K562 (cell line): ENCODE data around the gene GANAB. TPM values are rescaled to one million over a fixed set of nuclear protein-coding genes. Genes with fewer than 3 reads are reported as not detected.
A peak's percentile ranks its signal among the peaks of the same experiment; 100 is the strongest.
"Not testable (repeated sequence)": the region's sequence is repeated elsewhere in the genome, so short reads cannot be mapped to it uniquely, and the experiment has no call there.

Source experiments
- ATAC-seq: fragments of 200-7000 bp; cut with Tn5 transposase; 3 replicates; pipeline ENCODE4 v1.9.1; 2020; ENCODE audit warnings: moderate library complexity
- BruUV-seq: library from RNA; stranded (reverse); fragments of 400-500 nt; replicated peaks from 2 replicates; lab custom pipeline; 2021; lab: Mats Ljungman, UMichigan
- CTCF ChIA-PET: fragments of 300-600 bp; formaldehyde crosslinking; extraction: SDS; loops from one replicate; lab custom pipeline; 2021; ENCODE audit warnings: low intra/inter-chr PET ratio; lab: Yijun Ruan, JAX
- POLR2A ChIA-PET: fragments of 300-600, 350-650 bp; sonication (Branson Sonifier 250); formaldehyde crosslinking; extraction: SDS; loops from one replicate; lab custom pipeline; 2021; ENCODE audit warnings: antibody characterized with exemption, inconsistent platforms; lab: Yijun Ruan, JAX
- DNase-seq, 4 experiments: peaks; one replicate each; pipeline versions ENCODE4 v3.0.0 to v3.0.0-alpha.2; 2011 to 2018; ENCODE audit warnings: low spot score in 3 of 4, mixed read lengths in 3 of 4; ENCODE audit errors: extremely low read depth in 1 of 4
- FAIRE-seq: peaks from 2 replicates; lab custom pipeline; 2011; peaks lifted over from hg19 to GRCh38; lab: Jason Lieb, UNC
- H2AFZ ChIP-seq: 2 replicates; pipeline ENCODE4 v1.6.0; 2011; ENCODE audit warnings: low read depth, low read length, control low read depth, inconsistent platforms
- H3K27ac ChIP-seq: fragments of 200-600 bp; 3 replicates; pipeline ENCODE4 v1.8.0; 2011; ENCODE audit warnings: low read depth, mild to moderate bottlenecking, control low read depth, inconsistent platforms, low read length, moderate library complexity, mixed read lengths; ENCODE audit errors: extremely low read depth
- H3K27me3 ChIP-seq, 2 experiments: fragments of 300-600 bp in 1 of 2; 2 replicates in 1 of 2; 3 replicates in 1 of 2; pipeline versions ENCODE4 v1.6.0 to v1.8.0; 2011; ENCODE audit warnings: inconsistent platforms in 2 of 2, low read length in 2 of 2, mild to moderate bottlenecking in 1 of 2, mixed read lengths in 1 of 2, moderate library complexity in 1 of 2; ENCODE audit not compliant: control insufficient read depth in 2 of 2, insufficient read depth in 2 of 2
- H3K36me3 ChIP-seq: fragments of 300-600 bp; 3 replicates; pipeline ENCODE4 v1.8.0; 2011; ENCODE audit warnings: mild to moderate bottlenecking, low read length, inconsistent platforms; ENCODE audit not compliant: control insufficient read depth, insufficient read depth
- H3K4me1 ChIP-seq, 2 experiments: fragments of 200-600 bp in 1 of 2; replicated peaks in 1 of 2; 2 replicates in 1 of 2; 3 replicates in 1 of 2; pipeline versions ENCODE4 v1.5.1 to v1.8.0; 2011; ENCODE audit warnings: inconsistent platforms in 2 of 2, low read length in 2 of 2, mild to moderate bottlenecking in 1 of 2, mixed read lengths in 1 of 2, moderate library complexity in 1 of 2; ENCODE audit not compliant: control insufficient read depth in 2 of 2, insufficient read depth in 2 of 2
- H3K4me2 ChIP-seq: 2 replicates; pipeline ENCODE4 v1.6.1; 2011; ENCODE audit warnings: low read length, control low read depth, inconsistent platforms, mixed read lengths; ENCODE audit not compliant: insufficient read depth
- H3K4me3 ChIP-seq: fragments of 200-600 bp; sonication (generic), shearing (Covaris generic); 2 replicates; pipeline ENCODE4 v1.5.1; 2016; ENCODE audit warnings: control low read depth, inconsistent platforms
- H3K79me2 ChIP-seq: fragments of 200-600 bp; 3 replicates; pipeline ENCODE4 v1.8.0; 2011; ENCODE audit warnings: low read length, inconsistent platforms; ENCODE audit not compliant: control insufficient read depth, insufficient read depth
- H3K9ac ChIP-seq, 2 experiments: 2 replicates each; pipeline versions ENCODE4 v1.6.0 to v1.6.1; 2011; ENCODE audit warnings: low read depth in 2 of 2, low read length in 2 of 2, control low read depth in 1 of 2, inconsistent platforms in 1 of 2, mild to moderate bottlenecking in 1 of 2, mixed read lengths in 1 of 2; ENCODE audit not compliant: insufficient read depth in 1 of 2
- H3K9me1 ChIP-seq: one replicate; pipeline ENCODE4 v1.6.0; 2011; ENCODE audit warnings: inconsistent platforms, mild to moderate bottlenecking, low read length, moderate library complexity; ENCODE audit not compliant: control insufficient read depth, insufficient read depth
- H3K9me3 ChIP-seq: replicated peaks from 2 replicates; pipeline ENCODE4 v1.5.1; 2011; ENCODE audit warnings: low read depth, low read length, inconsistent platforms; ENCODE audit not compliant: control insufficient read depth, insufficient read depth
- H4K20me1 ChIP-seq: replicated peaks from 2 replicates; pipeline ENCODE4 v1.6.1; 2011; ENCODE audit warnings: low read length, inconsistent platforms, mixed read lengths; ENCODE audit not compliant: control insufficient read depth, insufficient read depth
- ARID2 ChIP-seq: fragments of 450-650 bp; IDR thresholded peaks from 2 replicates; pipeline ENCODE4 v1.6.1; 2017; ENCODE audit warnings: antibody characterized with exemption, mild to moderate bottlenecking
- ATF7 ChIP-seq: fragments of 450-650 bp; IDR thresholded peaks from 2 replicates; pipeline ENCODE4 v1.7.1; 2014; ENCODE audit warnings: mild to moderate bottlenecking, moderate library complexity
- BHLHE40 ChIP-seq: IDR thresholded peaks from 2 replicates; pipeline ENCODE4 v1.6.1; 2011; ENCODE audit warnings: low read length, improper control_type of control experiment
- DIDO1 ChIP-seq: fragments of 450-650 bp; IDR thresholded peaks from 2 replicates; pipeline ENCODE4 v1.6.1; 2016; ENCODE audit warnings: low read depth, missing biosample characterization, missing genetic modification characterization
- E2F3 ChIP-seq: fragments of 250-450 bp; sonication (Bioruptor Pico); IDR thresholded peaks from 2 replicates; pipeline ENCODE4 v1.4.0; 2020; ENCODE audit warnings: mild to moderate bottlenecking
- GABPA ChIP-seq: fragments of 200-800 bp; sonication (Bioruptor generic); conservative IDR thresholded peaks from 2 replicates; pipeline ENCODE4 v1.6.1; 2016; ENCODE audit warnings: low read depth, missing genetic modification characterization, missing compliant biosample characterization
- NR2C1 ChIP-seq, 2 experiments: fragments of 450-650 bp; IDR thresholded peaks; 2 replicates each; pipeline ENCODE4 v1.6.1; 2017; ENCODE audit warnings: mild to moderate bottlenecking in 2 of 2, antibody characterized with exemption in 1 of 2, inconsistent platforms in 1 of 2, missing compliant biosample characterization in 1 of 2, missing genetic modification characterization in 1 of 2
- NUFIP1 ChIP-seq: fragments of 450-650 bp; IDR thresholded peaks from 2 replicates; pipeline ENCODE4 v1.6.1; 2018; ENCODE audit not compliant: partially characterized antibody
- YY1 ChIP-seq, 3 experiments: IDR thresholded peaks; 2 replicates each; pipeline ENCODE4 v1.6.1; 2011; ENCODE audit warnings: low read length in 2 of 3, mild to moderate bottlenecking in 2 of 3, moderate library complexity in 2 of 3, borderline replicate concordance in 1 of 3, control low read depth in 1 of 3, low read depth in 1 of 3; ENCODE audit not compliant: insufficient read depth in 3 of 3, insufficient replicate concordance in 2 of 3, control insufficient read depth in 1 of 3, insufficient read length in 1 of 3; ENCODE audit errors: extremely low read depth in 1 of 3
- ZNF184 ChIP-seq: sonication (generic); formaldehyde crosslinking; IDR thresholded peaks from 2 replicates; pipeline ENCODE4 v1.5.0; 2020; ENCODE audit warnings: missing genetic modification reagents
- ZNF316 ChIP-seq: fragments of 450-650 bp; IDR thresholded peaks from 2 replicates; pipeline ENCODE4 v1.6.1; 2016
- WGBS: fragments of 100-300 bp; shearing (Covaris generic); methylation state at CpG from one replicate; pipeline ENCODE4 v1.1.6; 2016; ENCODE audit warnings: low coverage, mixed read lengths; ENCODE audit not compliant: insufficient coverage; ENCODE audit errors: missing lambda C conversion rate; 5-methylcytosine and 5-hydroxymethylcytosine counted together
- in situ Hi-C: fragments of 300-500 bp; cut with MboI; formaldehyde crosslinking; loops from 4 replicates; pipeline ENCODE4 v1.15.0; 2018; ENCODE audit warnings: inconsistent platforms, mixed read lengths
- intact Hi-C: fragments of 100-400 bp; cut with micrococcal nuclease; formaldehyde crosslinking; loops from 2 replicates; pipeline ENCODE4 v1.14.2; 2022
- polyA plus RNA-seq, 8 experiments: library from polyadenylated mRNA; depleted of rRNA in 4 of 8; stranded (reverse) in 5 of 8; unstranded in 3 of 8; fragments of >200 nt; fragmentation: Nextera tagmentation in 2 of 8; fragmentation: Illumina TruSeq in 1 of 8; extraction: Ambion mirVana in 2 of 8; extraction: Trizol in 1 of 8; gene quantifications; 2 replicates each; pipeline versions ENCODE4 v1.2.1 to v1.2.3, GENCODE V29; 2011 to 2014; ENCODE audit warnings: inconsistent platforms in 1 of 8, missing spikeins in 1 of 8
- total RNA-seq, 7 experiments: library from RNA; depleted of rRNA in 6 of 7; stranded (reverse); fragments of >200 nt in 6 of 7; fragmentation: Illumina TruSeq in 2 of 7; extraction: Trizol in 2 of 7; gene quantifications; 2 replicates each; pipeline versions ENCODE4 v1.2.1 to v1.2.3, GENCODE V29; 2011 to 2021; ENCODE audit warnings: low replicate concordance in 1 of 7
- TF ChIP-seq, protein P1 (sequence below): fragments of 450-650 bp; IDR thresholded peaks from 2 replicates; pipeline ENCODE4 v1.6.1; 2016
- TF ChIP-seq, protein P2 (sequence below): fragments of 450-650 bp; IDR thresholded peaks from 2 replicates; pipeline ENCODE4 v1.7.0; 2016; ENCODE audit warnings: borderline replicate concordance

The GANAB gene
- total and polyA plus RNA-seq, 9 of the 15 experiments (the other 6 are each of a cell fraction or from before 2014, with no cell fraction given), result 6.5 to 284 (median 161) TPM

DNA sequence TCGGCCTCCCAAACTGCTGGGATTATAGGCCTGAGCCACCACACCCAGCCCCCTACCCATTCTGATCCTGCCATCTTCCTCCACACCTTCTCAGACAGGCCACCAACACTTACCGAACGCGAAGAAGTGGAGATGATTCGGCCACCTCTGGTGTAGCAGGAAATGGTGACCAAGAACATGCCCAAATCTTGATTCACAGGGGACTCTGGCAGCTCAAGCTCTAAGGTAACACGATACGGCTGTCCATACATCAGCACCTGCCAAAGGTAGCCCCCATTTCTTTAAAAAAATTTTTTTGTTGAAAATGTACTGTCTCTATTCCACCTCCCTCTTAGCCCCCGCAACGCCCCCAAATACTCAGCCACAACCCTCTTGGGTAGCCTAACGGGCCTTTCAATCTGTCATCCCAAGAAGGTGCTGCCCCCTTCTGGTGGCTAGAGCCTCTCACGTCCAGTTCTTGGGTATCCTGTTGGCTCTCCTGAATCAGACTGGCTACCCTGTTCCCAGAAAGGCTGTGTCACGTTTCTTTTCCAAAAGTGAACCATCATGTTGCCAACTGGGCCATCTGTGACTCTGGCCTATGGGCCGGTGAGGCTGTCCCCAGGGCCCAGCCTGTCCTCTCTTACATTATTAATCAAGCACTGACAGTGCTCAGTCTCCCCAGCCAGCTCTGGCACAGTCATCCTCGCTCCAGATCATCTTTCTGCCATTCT is 48.2 kb upstream of the GANAB start (continued):
- TF ChIP-seq NR2C1 (IDR thresholded peaks at IDR 0.05) (no peak), NR2C1 (tag; IDR thresholded peaks at IDR 0.05) (no peak), ARID2 (0 out of 2 replicates have a peak, but pooled peaks have one; percentile 43), YY1 (IDR thresholded peaks at IDR 0.05; ENCODE audit: borderline replicate concordance in 1 of 3, control insufficient read depth in 1 of 3, extremely low read depth in 1 of 3, insufficient read depth in 3 of 3, insufficient read length in 1 of 3, insufficient replicate concordance in 2 of 3, low read depth in 1 of 3, low read length in 2 of 3) (peak in 1 of 3 experiments; percentile 9), ZNF184 (CRISPR knock-in tag) (no peak), ATF7 (0 out of 2 replicates have a peak, but pooled peaks have one; percentile 13), BHLHE40 (peak; percentile 32; the same call in 1 of the 2 replicates), E2F3 (CRISPR knock-in tag) (no peak), ZNF316 (0 out of 2 replicates have a peak, but pooled peaks have one; percentile 5), DIDO1 (tag) (no peak), NUFIP1 (no peak), GABPA (tag) (no peak)
- TF ChIP-seq, protein P1, sequence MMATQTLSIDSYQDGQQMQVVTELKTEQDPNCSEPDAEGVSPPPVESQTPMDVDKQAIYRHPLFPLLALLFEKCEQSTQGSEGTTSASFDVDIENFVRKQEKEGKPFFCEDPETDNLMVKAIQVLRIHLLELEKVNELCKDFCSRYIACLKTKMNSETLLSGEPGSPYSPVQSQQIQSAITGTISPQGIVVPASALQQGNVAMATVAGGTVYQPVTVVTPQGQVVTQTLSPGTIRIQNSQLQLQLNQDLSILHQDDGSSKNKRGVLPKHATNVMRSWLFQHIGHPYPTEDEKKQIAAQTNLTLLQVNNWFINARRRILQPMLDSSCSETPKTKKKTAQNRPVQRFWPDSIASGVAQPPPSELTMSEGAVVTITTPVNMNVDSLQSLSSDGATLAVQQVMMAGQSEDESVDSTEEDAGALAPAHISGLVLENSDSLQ, result no peak
- TF ChIP-seq, protein P2, sequence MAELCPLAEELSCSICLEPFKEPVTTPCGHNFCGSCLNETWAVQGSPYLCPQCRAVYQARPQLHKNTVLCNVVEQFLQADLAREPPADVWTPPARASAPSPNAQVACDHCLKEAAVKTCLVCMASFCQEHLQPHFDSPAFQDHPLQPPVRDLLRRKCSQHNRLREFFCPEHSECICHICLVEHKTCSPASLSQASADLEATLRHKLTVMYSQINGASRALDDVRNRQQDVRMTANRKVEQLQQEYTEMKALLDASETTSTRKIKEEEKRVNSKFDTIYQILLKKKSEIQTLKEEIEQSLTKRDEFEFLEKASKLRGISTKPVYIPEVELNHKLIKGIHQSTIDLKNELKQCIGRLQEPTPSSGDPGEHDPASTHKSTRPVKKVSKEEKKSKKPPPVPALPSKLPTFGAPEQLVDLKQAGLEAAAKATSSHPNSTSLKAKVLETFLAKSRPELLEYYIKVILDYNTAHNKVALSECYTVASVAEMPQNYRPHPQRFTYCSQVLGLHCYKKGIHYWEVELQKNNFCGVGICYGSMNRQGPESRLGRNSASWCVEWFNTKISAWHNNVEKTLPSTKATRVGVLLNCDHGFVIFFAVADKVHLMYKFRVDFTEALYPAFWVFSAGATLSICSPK, result no peak

DNA sequence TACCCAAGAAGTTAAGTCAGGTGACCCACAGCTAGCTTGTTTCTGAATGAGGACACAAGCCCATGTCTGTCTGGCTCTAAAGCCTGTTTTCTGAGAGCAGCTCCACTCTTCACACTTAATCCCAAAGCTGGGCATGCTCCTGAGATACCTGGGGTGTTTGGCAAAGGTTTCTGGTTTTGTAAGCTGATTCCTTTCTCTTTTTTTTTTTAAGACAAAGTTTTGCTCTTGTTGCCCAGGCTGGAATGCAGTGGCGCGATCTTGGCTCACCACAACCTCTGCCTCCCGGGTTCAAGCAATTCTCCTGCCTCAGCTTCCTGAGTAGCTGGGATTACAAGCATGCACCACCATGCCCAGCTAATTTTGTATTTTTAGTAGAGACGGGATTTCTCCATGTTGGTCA is 47.2 kb upstream of the GANAB start:
- in situ Hi-C loops, result loop anchor here (5.0 kb wide), 1 partner anchor 301 kb away; no protein-coding TSS in a partner anchor
- H4K20me1 ChIP-seq, CTCF ChIA-PET: not testable (repeated sequence)

More for the DNA sequence above, 47.2 kb upstream of the GANAB start:
- intact Hi-C loops, result loop anchor here (5.0 kb wide), 2 partner anchors 81 to 101 kb away; partner anchors contain the start of genes EML3, ROM1 and TUT1
- H3K4me3 ChIP-seq, H3K9me3 ChIP-seq, FAIRE-seq, ATAC-seq, DNase-seq, H3K9me1 ChIP-seq, BruUV-seq, H3K4me1 ChIP-seq, H3K4me2 ChIP-seq, H3K27me3 ChIP-seq, H2AFZ ChIP-seq, H3K79me2 ChIP-seq, H3K27ac ChIP-seq, H3K9ac ChIP-seq: not testable (repeated sequence)
- WGBS, result 88% methylated on average over 1 of the region's 4 CpGs
- peaks cover 42% of the 10 kb centered on the region for H3K36me3 ChIP-seq
- POLR2A ChIA-PET, result interaction anchor here (0.6 to 2.5 kb wide), 5 partner anchors 12 to 317 kb away, joined by 3 to 8 read pairs (median 4); partner anchors contain the start of genes C11orf98, CSKMT and UBXN1
